Neural cell (in vitro differentiated cells): Measurements from ENCODE around the gene CLN6. TPM values are rescaled to one million over a fixed set of nuclear protein-coding genes. Genes with fewer than 3 reads are reported as not detected.

Experiments
- H2AFZ ChIP-seq: fragments of 200-600, 300-800 bp; sonication (generic), shearing (Covaris generic); 2 replicates; pipeline ENCODE4 v1.6.0; 2014; ENCODE audit warnings: low read depth, mild to moderate bottlenecking, antibody characterized with exemption, low read length, moderate library complexity
- H3F3A ChIP-seq: fragments of 200-600 bp; shearing (Covaris generic); 2 replicates; pipeline ENCODE4 v1.6.1; 2016; ENCODE audit warnings: mild to moderate bottlenecking, moderate library complexity, mixed read lengths, antibody characterized with exemption, low read length; ENCODE audit not compliant: insufficient read depth, poor library complexity, severe bottlenecking
- H3K27ac ChIP-seq: fragments of 200-600, 300-800 bp; sonication (generic), shearing (Covaris generic); 2 replicates; pipeline ENCODE4 v1.5.1; 2014; ENCODE audit warnings: mild to moderate bottlenecking, low read length, moderate library complexity
- H3K27me3 ChIP-seq: fragments of 300-800, 200-600 bp; sonication (generic), shearing (Covaris generic); 2 replicates; pipeline ENCODE4 v1.6.0; 2014; ENCODE audit warnings: mild to moderate bottlenecking, low read depth, low read length, moderate library complexity; ENCODE audit not compliant: insufficient read depth
- H3K36me3 ChIP-seq: fragments of 300-800, 200-600 bp; sonication (generic), shearing (Covaris generic); 2 replicates; pipeline ENCODE4 v1.5.1; 2014; ENCODE audit warnings: mild to moderate bottlenecking, antibody characterized with exemption, low read length, moderate library complexity; ENCODE audit not compliant: insufficient read depth
- H3K4me2 ChIP-seq: fragments of 300-800, 200-600 bp; sonication (generic), shearing (Covaris generic); 2 replicates; pipeline ENCODE4 v1.6.0; 2014; ENCODE audit warnings: mild to moderate bottlenecking, low read length
- H3K4me3 ChIP-seq: fragments of 300-800, 200-600 bp; sonication (generic), shearing (Covaris generic); 2 replicates; pipeline ENCODE4 v1.5.1; 2014; ENCODE audit warnings: mild to moderate bottlenecking, low read length, moderate library complexity
- H3K79me2 ChIP-seq: fragments of 200-600 bp; shearing (Covaris generic); replicated peaks from 2 replicates; pipeline ENCODE4 v1.6.0; 2014; ENCODE audit warnings: mild to moderate bottlenecking, low read length, moderate library complexity; ENCODE audit not compliant: insufficient read depth
- H3K9ac ChIP-seq: fragments of 300-800, 200-600 bp; sonication (generic), shearing (Covaris generic); 2 replicates; pipeline ENCODE4 v1.6.1; 2016; ENCODE audit warnings: mild to moderate bottlenecking, low read length, mixed read lengths
- H3K9me2 ChIP-seq: fragments of 200-600 bp; shearing (Covaris generic); 2 replicates; pipeline ENCODE4 v1.6.1; 2016; ENCODE audit warnings: mild to moderate bottlenecking, low read length, mixed read lengths; ENCODE audit not compliant: insufficient read depth
- H3K9me3 ChIP-seq: fragments of 200-600, 300-800 bp; sonication (generic), shearing (Covaris generic); 2 replicates; pipeline ENCODE4 v1.6.1; 2016; ENCODE audit warnings: mild to moderate bottlenecking, mixed run types, low read length, moderate library complexity, mixed read lengths
- H4K20me1 ChIP-seq: fragments of 200-600 bp; shearing (Covaris generic); 2 replicates; pipeline ENCODE4 v1.6.1; 2016; ENCODE audit warnings: mild to moderate bottlenecking, mixed run types; ENCODE audit not compliant: insufficient read depth
- EP300 ChIP-seq: fragments of 450-650 bp; conservative IDR thresholded peaks from 2 replicates; pipeline ENCODE4 v1.6.1; 2014; ENCODE audit warnings: antibody characterized with exemption, mild to moderate bottlenecking, moderate library complexity; ENCODE audit not compliant: poor library complexity, severe bottlenecking
- EZH2 ChIP-seq: fragments of 200-600, 300-800 bp; shearing (Covaris generic), sonication (generic); IDR thresholded peaks from 2 replicates; pipeline ENCODE4 v1.6.1; 2014; ENCODE audit warnings: antibody characterized with exemption, low read length, borderline replicate concordance, mild to moderate bottlenecking; ENCODE audit not compliant: insufficient read depth, poor library complexity, severe bottlenecking
- MXI1 ChIP-seq: fragments of 450-650 bp; conservative IDR thresholded peaks from 2 replicates; pipeline ENCODE4 v1.6.1; 2014; ENCODE audit warnings: antibody characterized with exemption, mild to moderate bottlenecking; ENCODE audit not compliant: poor library complexity, severe bottlenecking
- POLR2AphosphoS5 ChIP-seq: IDR thresholded peaks from 2 replicates; pipeline ENCODE4 v1.6.1; 2012
- RAD21 ChIP-seq: fragments of 450-650 bp; conservative IDR thresholded peaks from 2 replicates; pipeline ENCODE4 v1.6.1; 2014; ENCODE audit warnings: antibody characterized with exemption, mild to moderate bottlenecking, moderate library complexity
- SMC3 ChIP-seq: fragments of 450-650 bp; conservative IDR thresholded peaks from 2 replicates; pipeline ENCODE4 v1.6.1; 2014; ENCODE audit warnings: antibody characterized with exemption, mild to moderate bottlenecking, moderate library complexity; ENCODE audit not compliant: poor library complexity
- TAF1 ChIP-seq: IDR thresholded peaks from 2 replicates; pipeline ENCODE4 v1.6.1; 2012; ENCODE audit warnings: low read depth
- polyA plus RNA-seq: library from polyadenylated mRNA; depleted of rRNA; stranded (reverse); fragments of >200 nt; gene quantifications from 2 replicates; pipeline ENCODE4 v1.2.3, GENCODE V29; 2014
- TF ChIP-seq, protein P1 (sequence below): fragments of 450-650 bp; IDR thresholded peaks from 2 replicates; pipeline ENCODE4 v1.5.1; 2014; ENCODE audit warnings: antibody characterized with exemption, mild to moderate bottlenecking, moderate library complexity; ENCODE audit not compliant: poor library complexity, severe bottlenecking
- TF ChIP-seq, protein P2 (sequence below): IDR thresholded peaks from 2 replicates; pipeline ENCODE4 v1.6.1; 2012; ENCODE audit warnings: borderline replicate concordance

The CLN6 gene
- polyA plus RNA-seq, 1 donor from 2014 or later, result 4.9 TPM

DNA sequence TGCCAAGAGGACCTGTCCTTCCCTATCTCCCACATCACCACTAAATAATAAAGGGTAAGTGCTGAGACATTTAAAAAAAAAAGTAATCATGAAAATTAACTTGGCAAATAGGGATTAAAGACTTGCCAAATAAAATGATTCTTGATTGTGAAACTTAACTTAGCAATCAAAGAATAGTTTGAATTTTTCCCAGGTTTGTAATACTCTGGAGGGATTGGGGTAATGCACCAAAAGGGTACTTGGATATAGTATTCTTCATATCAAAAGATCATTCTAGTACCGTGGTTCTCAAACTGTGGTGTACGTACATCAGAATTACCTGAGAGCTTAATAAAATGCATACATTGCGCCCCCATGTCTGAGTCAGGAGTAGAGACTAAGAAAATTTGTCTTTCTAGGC, 52.9 kb downstream of the CLN6 start:
- H3K36me3 ChIP-seq, result peaks cover 18% of the 10 kb centered on the region
- H3F3A ChIP-seq, result no peaks in the 10 kb centered on the region
- H3K9me3 ChIP-seq, result no peaks in the 10 kb centered on the region
- H4K20me1 ChIP-seq, result no peaks in the 10 kb centered on the region
- no peak overlapping the region for H3K4me3 ChIP-seq
- TF ChIP-seq, protein P1, sequence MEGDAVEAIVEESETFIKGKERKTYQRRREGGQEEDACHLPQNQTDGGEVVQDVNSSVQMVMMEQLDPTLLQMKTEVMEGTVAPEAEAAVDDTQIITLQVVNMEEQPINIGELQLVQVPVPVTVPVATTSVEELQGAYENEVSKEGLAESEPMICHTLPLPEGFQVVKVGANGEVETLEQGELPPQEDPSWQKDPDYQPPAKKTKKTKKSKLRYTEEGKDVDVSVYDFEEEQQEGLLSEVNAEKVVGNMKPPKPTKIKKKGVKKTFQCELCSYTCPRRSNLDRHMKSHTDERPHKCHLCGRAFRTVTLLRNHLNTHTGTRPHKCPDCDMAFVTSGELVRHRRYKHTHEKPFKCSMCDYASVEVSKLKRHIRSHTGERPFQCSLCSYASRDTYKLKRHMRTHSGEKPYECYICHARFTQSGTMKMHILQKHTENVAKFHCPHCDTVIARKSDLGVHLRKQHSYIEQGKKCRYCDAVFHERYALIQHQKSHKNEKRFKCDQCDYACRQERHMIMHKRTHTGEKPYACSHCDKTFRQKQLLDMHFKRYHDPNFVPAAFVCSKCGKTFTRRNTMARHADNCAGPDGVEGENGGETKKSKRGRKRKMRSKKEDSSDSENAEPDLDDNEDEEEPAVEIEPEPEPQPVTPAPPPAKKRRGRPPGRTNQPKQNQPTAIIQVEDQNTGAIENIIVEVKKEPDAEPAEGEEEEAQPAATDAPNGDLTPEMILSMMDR, result no peak
- TF ChIP-seq TAF1 (no peak), RAD21 (no peak), EZH2 (no peak), MXI1 (no peak), SMC3 (no peak), EP300 (no peak), POLR2AphosphoS5 (no peak)
- TF ChIP-seq, protein P2, sequence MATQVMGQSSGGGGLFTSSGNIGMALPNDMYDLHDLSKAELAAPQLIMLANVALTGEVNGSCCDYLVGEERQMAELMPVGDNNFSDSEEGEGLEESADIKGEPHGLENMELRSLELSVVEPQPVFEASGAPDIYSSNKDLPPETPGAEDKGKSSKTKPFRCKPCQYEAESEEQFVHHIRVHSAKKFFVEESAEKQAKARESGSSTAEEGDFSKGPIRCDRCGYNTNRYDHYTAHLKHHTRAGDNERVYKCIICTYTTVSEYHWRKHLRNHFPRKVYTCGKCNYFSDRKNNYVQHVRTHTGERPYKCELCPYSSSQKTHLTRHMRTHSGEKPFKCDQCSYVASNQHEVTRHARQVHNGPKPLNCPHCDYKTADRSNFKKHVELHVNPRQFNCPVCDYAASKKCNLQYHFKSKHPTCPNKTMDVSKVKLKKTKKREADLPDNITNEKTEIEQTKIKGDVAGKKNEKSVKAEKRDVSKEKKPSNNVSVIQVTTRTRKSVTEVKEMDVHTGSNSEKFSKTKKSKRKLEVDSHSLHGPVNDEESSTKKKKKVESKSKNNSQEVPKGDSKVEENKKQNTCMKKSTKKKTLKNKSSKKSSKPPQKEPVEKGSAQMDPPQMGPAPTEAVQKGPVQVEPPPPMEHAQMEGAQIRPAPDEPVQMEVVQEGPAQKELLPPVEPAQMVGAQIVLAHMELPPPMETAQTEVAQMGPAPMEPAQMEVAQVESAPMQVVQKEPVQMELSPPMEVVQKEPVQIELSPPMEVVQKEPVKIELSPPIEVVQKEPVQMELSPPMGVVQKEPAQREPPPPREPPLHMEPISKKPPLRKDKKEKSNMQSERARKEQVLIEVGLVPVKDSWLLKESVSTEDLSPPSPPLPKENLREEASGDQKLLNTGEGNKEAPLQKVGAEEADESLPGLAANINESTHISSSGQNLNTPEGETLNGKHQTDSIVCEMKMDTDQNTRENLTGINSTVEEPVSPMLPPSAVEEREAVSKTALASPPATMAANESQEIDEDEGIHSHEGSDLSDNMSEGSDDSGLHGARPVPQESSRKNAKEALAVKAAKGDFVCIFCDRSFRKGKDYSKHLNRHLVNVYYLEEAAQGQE, result no peak
- no peaks in the 10 kb centered on the region for H3K79me2 ChIP-seq
- H3K27ac ChIP-seq, result no peak overlapping the region
- H3K27me3 ChIP-seq, result no peaks in the 10 kb centered on the region
- H3K4me2 ChIP-seq, result no peak overlapping the region
- no peak overlapping the region for H2AFZ ChIP-seq
- no peaks in the 10 kb centered on the region for H3K9me2 ChIP-seq
- no peak overlapping the region for H3K9ac ChIP-seq

DNA sequence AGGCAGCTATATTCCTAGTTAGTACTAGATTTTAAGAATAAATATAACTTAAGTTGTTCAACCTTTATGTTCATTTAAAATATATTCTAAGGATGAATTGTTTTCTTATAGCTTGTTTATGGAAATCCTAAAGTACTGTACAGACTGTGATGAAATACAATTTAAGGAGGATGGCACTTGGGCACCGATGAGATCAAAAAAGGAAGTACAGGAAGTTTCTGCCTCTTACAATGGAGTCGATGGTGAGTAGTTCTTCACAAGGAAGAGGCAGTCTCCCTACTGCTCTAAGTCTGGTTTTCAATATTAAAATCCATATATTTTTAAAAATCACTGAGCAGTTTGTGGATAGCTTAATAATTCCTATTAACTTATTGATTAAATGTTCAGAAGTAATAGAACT, 54.0 kb downstream of the CLN6 start:
- H3K79me2 ChIP-seq, result no peaks in the 10 kb centered on the region
- no peaks in the 10 kb centered on the region for H4K20me1 ChIP-seq
- TF ChIP-seq EP300, result no peak
- TF ChIP-seq, protein P1, result no peak
- no peaks in the 10 kb centered on the region for H3K9me2 ChIP-seq
- H3K27me3 ChIP-seq, result no peaks in the 10 kb centered on the region
- H3F3A ChIP-seq, result no peaks in the 10 kb centered on the region
- no peak overlapping the region for H3K4me2 ChIP-seq
- no peak overlapping the region for H2AFZ ChIP-seq
- H3K4me3 ChIP-seq, result no peak overlapping the region
- no peak overlapping the region for H3K9ac ChIP-seq
- peaks cover 18% of the 10 kb centered on the region for H3K36me3 ChIP-seq
- H3K27ac ChIP-seq, result no peak overlapping the region
- H3K9me3 ChIP-seq, result no peaks in the 10 kb centered on the region
